Uterine smooth muscle cell (primary cell): ENCODE data around the gene MED22. TPM values are rescaled to one million over a fixed set of nuclear protein-coding genes. Genes with fewer than 3 reads are reported as not detected.

Experiments
- total RNA-seq: library from RNA; depleted of rRNA; stranded (reverse); fragments of >200 nt; gene quantifications from 2 replicates; pipeline ENCODE4 v1.2.3, GENCODE V29; 2014

The MED22 gene
- 21.7 and 22.0 TPM in 2 replicates for total RNA-seq

DNA sequence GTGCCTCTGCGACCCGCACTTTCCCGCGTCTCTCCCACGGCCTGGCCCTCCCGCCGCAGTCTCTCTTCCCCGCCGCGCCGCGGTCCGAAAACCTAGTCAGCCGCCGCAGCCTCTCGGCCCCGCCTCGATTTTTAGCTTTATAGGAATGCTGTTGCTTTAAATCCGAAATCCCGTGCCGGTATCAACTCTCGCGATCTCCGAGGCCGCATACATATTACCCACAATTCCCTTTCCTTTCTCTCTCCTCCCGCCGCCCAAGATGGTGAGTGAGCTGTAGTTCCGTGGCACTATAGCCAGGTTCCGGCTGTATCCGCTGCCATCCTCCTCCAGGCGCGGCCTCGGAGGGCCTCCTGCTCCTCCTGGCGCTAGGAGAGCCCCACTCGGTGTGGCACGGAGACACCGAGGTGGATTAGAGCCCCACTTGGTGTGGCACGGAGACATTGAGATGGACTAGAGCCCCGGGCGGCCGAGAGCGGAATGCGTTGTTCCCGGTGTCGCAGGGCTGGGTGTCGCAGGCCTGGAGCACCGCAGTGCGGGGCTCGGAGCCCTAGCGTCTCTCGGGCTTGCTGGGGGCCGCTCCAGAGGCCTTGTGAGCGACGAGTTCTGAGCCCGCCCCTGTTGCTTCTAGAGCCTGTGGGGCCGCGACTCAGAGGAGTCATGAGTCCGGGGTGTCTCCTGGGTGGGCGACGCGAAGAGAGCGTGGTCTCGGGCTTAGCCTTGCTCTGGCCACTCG lies at the start of gene MED22, which contains the start of gene RPL7A:
Gene MED22 (minus strand): TSS at position 147 of the 733 bp plus-strand sequence. CDS start 1,469 bp downstream, outside the sequence.
Gene RPL7A (plus strand): TSS at position 234 of the 733 bp plus-strand sequence. CDS start 26 bp downstream, at position 260.

DNA sequence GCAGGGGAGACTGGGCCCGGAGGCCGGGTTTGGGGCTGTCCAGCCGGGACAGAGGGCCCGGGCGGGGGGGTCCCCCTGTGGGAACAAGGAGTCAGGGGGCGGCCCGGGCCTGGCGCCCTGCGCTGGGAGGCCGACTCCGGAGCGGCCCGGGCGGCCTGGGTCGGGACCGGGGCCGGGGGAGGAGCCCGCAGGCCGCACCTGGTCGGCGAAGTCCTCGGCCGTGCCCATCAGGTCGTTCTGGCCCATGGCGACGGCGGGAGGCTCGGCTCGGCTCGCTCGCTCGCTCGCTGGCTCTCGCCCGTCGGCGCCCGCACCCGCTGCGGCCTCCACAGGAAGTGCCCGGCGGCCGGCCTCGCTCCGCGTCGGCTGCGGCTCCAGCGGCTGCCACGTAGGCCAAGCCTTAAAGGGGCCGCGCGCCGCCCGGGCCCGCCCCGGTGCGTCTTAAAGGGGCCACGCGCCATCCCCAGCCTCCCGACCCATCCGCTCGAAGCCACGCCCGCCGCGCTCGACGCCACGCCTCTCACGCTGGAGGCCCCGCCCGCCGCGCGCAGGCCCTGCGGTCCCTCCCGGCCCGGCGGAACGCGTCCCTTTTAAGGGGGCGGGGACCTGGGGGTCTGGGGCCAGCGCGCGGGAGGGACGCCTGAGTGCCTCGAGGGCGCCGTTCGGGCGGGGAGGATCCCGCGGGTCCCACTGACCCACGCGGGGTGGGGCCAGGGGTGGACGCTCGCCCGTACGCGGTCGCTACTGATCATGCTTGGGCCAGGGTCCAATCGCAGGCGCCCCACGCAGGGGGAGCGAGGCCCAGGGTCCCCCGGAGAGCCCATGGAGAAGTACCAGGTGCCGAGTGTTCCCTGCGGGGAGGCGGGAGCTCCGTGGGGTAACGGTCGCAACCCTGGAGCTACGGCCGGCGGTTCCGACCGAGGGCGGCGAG lies 28.1 kb upstream of the MED22 start, which contains the start of the genes STKLD1 and SURF4:
Gene STKLD1 (plus strand): TSS at position 643 of the 931 bp plus-strand sequence. CDS start 108 bp downstream, at position 751.
Gene SURF4 (minus strand): TSS at position 337 of the 931 bp plus-strand sequence. CDS start 91 bp downstream, at position 246.

DNA sequence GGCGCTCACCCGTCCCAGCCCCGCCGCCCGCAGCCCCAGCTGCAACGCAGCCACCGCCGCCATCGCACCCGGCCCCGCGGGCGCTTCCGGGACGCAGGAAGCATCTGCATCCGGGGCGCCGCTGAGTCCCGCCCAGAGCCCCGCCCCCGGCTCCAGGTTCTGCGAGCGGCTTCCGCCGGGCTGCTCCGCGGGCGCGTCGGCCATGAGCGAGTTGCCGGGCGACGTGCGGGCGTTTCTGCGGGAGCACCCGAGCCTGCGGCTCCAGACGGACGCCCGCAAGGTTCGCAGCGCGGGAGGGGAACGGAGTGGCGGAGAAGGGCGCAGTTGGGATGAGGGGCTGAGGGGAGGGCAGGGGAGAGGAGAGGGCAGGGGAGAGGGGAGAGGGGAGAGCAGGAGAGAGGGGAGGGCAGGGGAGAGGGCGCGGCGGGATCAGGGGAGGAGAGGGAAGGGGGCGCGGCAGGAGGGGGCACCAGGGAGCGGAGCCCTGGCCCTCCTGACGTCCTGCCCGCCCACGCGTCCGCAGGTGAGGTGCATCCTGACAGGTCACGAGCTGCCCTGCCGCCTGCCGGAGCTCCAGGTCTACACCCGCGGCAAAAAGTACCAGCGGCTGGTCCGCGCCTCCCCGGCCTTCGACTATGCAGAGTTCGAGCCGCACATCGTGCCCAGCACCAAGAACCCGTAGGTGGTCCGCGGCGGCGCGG lies 8.6 kb upstream of the MED22 start, which contains the start of the genes SURF1 and SURF2:
Gene SURF1 (minus strand): TSS at position 97 of the 701 bp plus-strand sequence. CDS start 34 bp downstream, at position 63.
Gene SURF2 (plus strand): TSS at position 160 of the 701 bp plus-strand sequence. CDS start 43 bp downstream, at position 203.

DNA sequence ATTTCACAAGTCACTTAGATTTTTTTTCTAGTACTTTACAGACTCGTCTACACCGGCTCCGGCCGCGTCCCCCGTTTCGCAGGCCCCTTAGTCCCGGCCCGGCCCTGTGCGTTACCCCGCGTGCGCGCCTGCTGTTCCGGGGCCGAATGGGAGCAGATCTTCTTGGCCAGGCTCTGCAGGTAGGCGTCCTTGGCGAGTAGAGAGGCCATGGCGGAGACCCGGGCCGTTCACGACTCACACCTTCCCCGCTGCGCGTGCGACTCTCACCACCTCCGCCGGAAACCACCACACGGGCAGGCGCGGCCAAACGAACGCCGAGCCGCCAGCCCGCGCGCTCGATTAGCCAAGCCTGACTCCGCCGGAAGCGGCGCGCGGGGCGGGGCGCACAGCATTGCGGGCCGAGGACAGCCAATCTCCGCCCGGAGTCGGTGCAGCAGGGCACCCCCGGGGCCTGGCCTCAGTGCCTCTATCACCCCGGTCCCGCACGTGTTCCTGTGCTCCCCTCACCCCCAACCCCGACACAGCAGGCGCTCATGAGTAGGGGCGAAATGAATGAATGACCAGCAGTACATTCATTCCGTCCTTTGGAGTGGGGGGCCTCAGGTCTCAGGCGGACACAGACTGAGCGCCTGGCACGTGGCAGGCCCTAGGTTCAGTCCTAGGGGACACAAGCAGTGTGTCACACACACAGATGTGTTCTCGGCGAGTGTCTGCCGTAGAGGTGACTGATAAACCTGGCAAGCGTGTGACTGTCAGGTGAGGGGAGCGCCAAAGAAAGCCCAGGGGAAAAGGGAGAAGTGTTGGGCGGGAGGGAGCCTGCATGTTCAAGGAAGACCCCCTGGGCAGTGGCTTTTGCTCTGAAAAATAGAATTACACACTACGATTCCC lies 11.8 kb downstream of the MED22 start, which contains the start of gene SURF6:
Gene SURF6 (minus strand): TSS at position 265 of the 888 bp plus-strand sequence. CDS start 56 bp downstream, at position 209.

Other genes with a start within 250 kb of the MED22 start
- 19.3 and 22.0 TPM in 2 replicates for gene RALGDS, start 226.9 kb downstream of the MED22 start, total RNA-seq
- 3.1 and 3.2 TPM in 2 replicates for gene GBGT1, start 184.2 kb downstream of the MED22 start, total RNA-seq
- gene OBP2B, start 138.9 kb downstream of the MED22 start, total RNA-seq: not detected in 2 replicates
- under 0.01 TPM in 1 of 2 replicates, not detected in the other for gene ABO, start 72.9 kb downstream of the MED22 start, total RNA-seq
- gene SURF6, start 11.9 kb downstream of the MED22 start, total RNA-seq: 12.3 and 13.5 TPM in 2 replicates
- gene RPL7A, start 87 bp upstream of the MED22 start, total RNA-seq: 2,205 and 2,513 TPM in 2 replicates
- 21.5 and 25.6 TPM in 2 replicates for gene SURF1, start 8.4 kb upstream of the MED22 start, total RNA-seq
- gene SURF2, start 8.4 kb upstream of the MED22 start, total RNA-seq: 9.2 and 19.3 TPM in 2 replicates
- gene SURF4, start 27.9 kb upstream of the MED22 start, total RNA-seq: 547 and 670 TPM in 2 replicates
- gene STKLD1, start 28.2 kb upstream of the MED22 start, total RNA-seq: 0.77 and 1.1 TPM in 2 replicates
- 15.9 and 17.6 TPM in 2 replicates for gene REXO4, start 69.9 kb upstream of the MED22 start, total RNA-seq
- gene ADAMTS13, start 74.2 kb upstream of the MED22 start, total RNA-seq: 0.77 and 2.7 TPM in 2 replicates
- 4.0 and 9.4 TPM in 2 replicates for gene CACFD1, start 111.8 kb upstream of the MED22 start, total RNA-seq
- 16.2 and 17.4 TPM in 2 replicates for gene SLC2A6, start 131.0 kb upstream of the MED22 start, total RNA-seq
- not detected in 2 replicates for gene MYMK, start 176.8 kb upstream of the MED22 start, total RNA-seq
- gene ADAMTSL2, start 186.6 kb upstream of the MED22 start, total RNA-seq: not detected in 2 replicates